Erythroblast (primary cell): ENCODE results near the gene KIAA0825.
"Not testable (repeated sequence)": the region's sequence is repeated elsewhere in the genome, so short reads cannot be mapped to it uniquely, and the experiment has no call there.

Experiments used
- DNase-seq, 2 experiments: peaks; one replicate each; lab custom pipeline; 2025; lab: John Stamatoyannopoulos, UW
- GATA1 ChIP-seq: IDR thresholded peaks from 2 replicates; pipeline ENCODE4 v1.6.1; 2011; ENCODE audit warnings: low read depth, mild to moderate bottlenecking, control low read depth, low read length, moderate library complexity
- POLR2A ChIP-seq: IDR thresholded peaks from 2 replicates; pipeline ENCODE4 v1.6.1; 2011; ENCODE audit warnings: mild to moderate bottlenecking, low read length

KIAA0825 gene

GRCh38 chr5:94623011-94623410, 4.6 kb upstream of the KIAA0825 start:
- no peak for DNase-seq
- no peak for TF ChIP-seq POLR2A
- TF ChIP-seq GATA1: no peak

GRCh38 chr5:94621763-94622162, 3.4 kb upstream of the KIAA0825 start:
- TF ChIP-seq POLR2A (no peak), GATA1 (no peak)
- peak; percentile 3 to 9 for DNase-seq

- TF ChIP-seq POLR2A (no peak), GATA1 (no peak)
- DNase-seq: no peak
Observed at GRCh38 chr5:94620256-94620655, 1.9 kb upstream of the KIAA0825 start.

- peak; percentile 43 for TF ChIP-seq GATA1
- TF ChIP-seq POLR2A: peak; percentile 87
- peak; percentile 91 to 93 for DNase-seq
Observed at GRCh38 chr5:94618029-94618492, 343 bp downstream of the KIAA0825 start.

GRCh38 chr5:94615862-94616261, 2.5 kb downstream of the KIAA0825 start:
- DNase-seq: no peak
- no peak for TF ChIP-seq POLR2A
- TF ChIP-seq GATA1: no peak

GRCh38 chr5:94614156-94614805, 4.1 kb downstream of the KIAA0825 start:
- TF ChIP-seq POLR2A (no peak), GATA1 (no peak)
- DNase-seq: no peak

- DNase-seq: peak; percentile 54 to 64
- TF ChIP-seq GATA1 (no peak), POLR2A (no peak)
Observed at GRCh38 chr5:94613583-94613982, 4.8 kb downstream of the KIAA0825 start.

- no peak for DNase-seq
- TF ChIP-seq POLR2A: no peak
- TF ChIP-seq GATA1: no peak
Observed at GRCh38 chr5:94595281-94595840, 23.0 kb downstream of the KIAA0825 start.

GRCh38 chr5:94577466-94578245, 40.7 kb downstream of the KIAA0825 start:
- DNase-seq: no peak

GRCh38 chr5:94575196-94575595, 43.2 kb downstream of the KIAA0825 start:
- DNase-seq: no peak
- no peak for TF ChIP-seq GATA1
- no peak for TF ChIP-seq POLR2A

More at GRCh38 chr5:94577466-94578245, 40.7 kb downstream of the KIAA0825 start:
- no peak for TF ChIP-seq POLR2A
- no peak for TF ChIP-seq GATA1

GRCh38 chr5:94573349-94573748, 45.1 kb downstream of the KIAA0825 start:
- not testable (repeated sequence) for DNase-seq

- TF ChIP-seq GATA1: no peak
- TF ChIP-seq POLR2A: no peak
- DNase-seq: no peak
Observed at GRCh38 chr5:94571415-94571814, 47.0 kb downstream of the KIAA0825 start.

GRCh38 chr5:94564812-94565211, 53.6 kb downstream of the KIAA0825 start:
- TF ChIP-seq GATA1: no peak
- no peak for TF ChIP-seq POLR2A
- no peak for DNase-seq
